ENCODE measurements around the gene MRC1.

Gene MRC1

DNA sequence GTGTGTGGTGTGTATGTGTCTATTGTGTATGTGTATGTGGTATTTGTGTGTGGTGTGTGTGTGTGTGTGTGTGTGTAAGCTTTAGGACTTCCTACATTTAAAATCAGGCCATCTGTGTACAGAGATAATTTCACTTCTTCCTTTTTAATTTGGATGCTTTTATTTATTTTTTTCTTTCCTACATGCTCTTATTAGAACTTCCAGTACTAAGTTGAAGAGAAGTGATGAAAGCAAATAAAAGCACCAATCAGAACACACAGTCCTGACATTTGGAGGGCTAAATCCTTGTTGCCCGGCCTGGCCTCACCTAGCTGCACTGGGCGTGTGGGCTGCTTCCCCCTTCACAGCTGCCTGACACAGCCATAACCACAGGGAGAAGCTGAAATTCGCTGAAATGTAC lies 3.8 kb upstream of the MRC1 start:
- no peak overlapping the region for H3K4me3 ChIP-seq (ENCODE audit: low read depth, low read length)
- no peak for DNase-seq (ENCODE audit: low read depth)
- TF ChIP-seq, protein P1, sequence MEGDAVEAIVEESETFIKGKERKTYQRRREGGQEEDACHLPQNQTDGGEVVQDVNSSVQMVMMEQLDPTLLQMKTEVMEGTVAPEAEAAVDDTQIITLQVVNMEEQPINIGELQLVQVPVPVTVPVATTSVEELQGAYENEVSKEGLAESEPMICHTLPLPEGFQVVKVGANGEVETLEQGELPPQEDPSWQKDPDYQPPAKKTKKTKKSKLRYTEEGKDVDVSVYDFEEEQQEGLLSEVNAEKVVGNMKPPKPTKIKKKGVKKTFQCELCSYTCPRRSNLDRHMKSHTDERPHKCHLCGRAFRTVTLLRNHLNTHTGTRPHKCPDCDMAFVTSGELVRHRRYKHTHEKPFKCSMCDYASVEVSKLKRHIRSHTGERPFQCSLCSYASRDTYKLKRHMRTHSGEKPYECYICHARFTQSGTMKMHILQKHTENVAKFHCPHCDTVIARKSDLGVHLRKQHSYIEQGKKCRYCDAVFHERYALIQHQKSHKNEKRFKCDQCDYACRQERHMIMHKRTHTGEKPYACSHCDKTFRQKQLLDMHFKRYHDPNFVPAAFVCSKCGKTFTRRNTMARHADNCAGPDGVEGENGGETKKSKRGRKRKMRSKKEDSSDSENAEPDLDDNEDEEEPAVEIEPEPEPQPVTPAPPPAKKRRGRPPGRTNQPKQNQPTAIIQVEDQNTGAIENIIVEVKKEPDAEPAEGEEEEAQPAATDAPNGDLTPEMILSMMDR (IDR thresholded peaks at IDR 0.05; ENCODE audit: low read depth, low read length, missing control alignments): no peak

DNA sequence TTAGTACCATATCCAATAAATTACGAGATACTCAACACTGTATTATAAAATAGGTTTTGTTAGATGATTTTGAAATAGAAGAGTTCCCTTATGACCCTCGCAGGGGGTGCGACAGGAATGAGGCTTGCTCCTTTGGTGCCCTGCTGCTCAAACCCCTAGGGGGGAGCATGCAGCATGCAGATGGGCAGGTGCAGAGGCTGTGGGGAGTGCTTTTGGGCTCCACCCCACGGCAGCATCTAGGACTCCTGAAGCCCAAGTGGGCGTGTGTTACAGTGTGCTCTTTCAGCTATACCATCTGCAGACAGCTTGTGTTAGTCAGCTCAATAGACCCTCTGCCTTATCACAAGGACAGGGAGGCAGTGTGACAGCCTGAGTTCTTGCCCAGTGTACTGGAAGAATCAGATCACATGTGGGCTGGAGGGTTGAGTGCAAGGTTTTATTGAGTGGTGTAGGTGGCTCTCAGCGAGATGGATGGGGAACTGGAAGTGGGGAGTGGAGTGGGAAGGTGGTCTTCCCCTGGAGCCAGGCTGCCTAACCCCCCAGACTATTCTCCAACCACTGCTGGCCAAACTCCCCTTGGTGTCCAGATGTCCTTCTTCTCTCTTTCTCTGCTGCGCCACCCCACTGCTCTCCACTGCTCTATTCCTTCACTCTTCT lies 3.1 kb upstream of the MRC1 start:
- no peak for DNase-seq (ENCODE audit: low read depth)
- TF ChIP-seq, protein P1 (IDR thresholded peaks at IDR 0.05; ENCODE audit: low read depth, low read length, missing control alignments): peak; percentile 34
- no peak overlapping the region for H3K4me3 ChIP-seq (ENCODE audit: low read depth, low read length)

DNA sequence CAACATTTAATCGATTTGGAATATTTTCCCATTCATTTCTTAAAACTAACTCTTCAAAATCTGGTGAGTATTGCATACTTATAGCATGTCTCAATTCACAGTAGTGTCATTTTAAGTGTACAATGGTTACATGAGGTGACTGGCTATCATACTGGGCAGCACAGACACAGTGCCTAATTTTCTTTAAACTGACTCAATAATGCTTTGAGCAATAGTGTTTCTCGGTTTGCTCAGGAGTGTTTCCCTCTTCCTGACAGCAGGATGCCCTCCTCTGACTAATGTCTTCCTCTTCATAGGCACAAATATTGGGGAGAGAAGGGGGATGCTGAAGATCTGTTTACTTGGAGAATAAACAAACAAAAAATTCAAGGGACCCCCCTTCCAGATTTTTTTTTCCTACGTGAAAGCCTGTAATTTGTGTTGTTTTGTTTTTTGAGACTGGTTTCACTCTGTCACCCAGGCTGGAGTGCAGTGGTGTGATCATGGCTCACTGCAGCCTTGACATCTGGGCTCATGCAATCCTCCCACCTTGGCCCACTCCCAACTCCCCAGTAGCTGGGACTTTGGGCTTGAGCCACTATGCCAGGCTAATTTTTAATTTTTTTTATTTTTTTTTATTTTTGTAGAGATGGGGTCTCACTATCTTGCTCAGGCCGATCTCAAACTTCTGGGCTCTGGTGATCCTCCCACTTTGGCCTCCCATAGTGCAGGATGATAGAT lies 2.2 kb downstream of the MRC1 start:
- no peak overlapping the region for H3K4me3 ChIP-seq (ENCODE audit: low read depth, low read length)
- TF ChIP-seq, protein P1 (IDR thresholded peaks at IDR 0.05; ENCODE audit: low read depth, low read length, missing control alignments): no peak
- DNase-seq (ENCODE audit: low read depth): no peak

DNA sequence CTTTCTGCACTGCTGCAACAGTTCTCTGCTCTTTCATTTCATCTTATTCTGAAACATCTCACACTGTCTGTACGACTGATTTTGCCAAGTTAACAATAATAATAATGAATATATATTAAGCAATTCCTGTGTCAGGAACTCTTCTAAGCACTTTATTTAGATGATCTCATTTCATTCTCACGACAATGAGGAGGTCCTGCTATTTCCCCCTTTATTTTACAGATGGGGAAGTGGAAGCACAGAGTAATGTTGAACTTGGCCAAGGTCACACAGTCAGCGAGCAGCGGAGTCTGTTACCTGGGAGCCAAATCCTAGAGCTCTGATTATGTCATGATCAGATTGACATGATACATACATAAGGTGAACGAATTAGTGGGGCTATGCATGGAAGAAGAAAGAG lies 5.8 kb downstream of the MRC1 start:
- DNase-seq (ENCODE audit: low read depth): no peak
- H3K4me3 ChIP-seq (ENCODE audit: low read depth, low read length): no peak overlapping the region
- TF ChIP-seq, protein P1 (IDR thresholded peaks at IDR 0.05; ENCODE audit: low read depth, low read length, missing control alignments): no peak

DNA sequence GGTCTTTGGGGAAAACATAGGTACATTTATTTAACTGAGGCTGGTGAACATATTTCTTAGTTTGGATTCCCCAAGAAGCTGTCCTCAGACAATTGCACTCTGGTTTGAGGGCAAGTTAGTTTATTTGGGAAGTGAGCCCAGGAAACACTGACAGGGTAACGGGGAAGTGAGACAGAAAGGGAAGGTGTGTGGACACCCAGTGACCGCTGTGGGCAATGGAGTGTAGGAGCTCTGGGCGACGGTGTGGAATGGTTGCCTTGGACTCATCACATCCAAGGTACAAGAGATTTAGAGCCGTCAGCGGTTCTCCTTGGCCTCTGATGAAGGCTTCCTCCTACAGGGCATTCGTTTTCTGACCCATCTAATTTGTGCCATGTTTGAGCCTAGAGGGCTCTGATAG lies 7.1 kb downstream of the MRC1 start:
- DNase-seq (ENCODE audit: low read depth): no peak
- H3K4me3 ChIP-seq (ENCODE audit: low read depth, low read length): no peak overlapping the region

DNA sequence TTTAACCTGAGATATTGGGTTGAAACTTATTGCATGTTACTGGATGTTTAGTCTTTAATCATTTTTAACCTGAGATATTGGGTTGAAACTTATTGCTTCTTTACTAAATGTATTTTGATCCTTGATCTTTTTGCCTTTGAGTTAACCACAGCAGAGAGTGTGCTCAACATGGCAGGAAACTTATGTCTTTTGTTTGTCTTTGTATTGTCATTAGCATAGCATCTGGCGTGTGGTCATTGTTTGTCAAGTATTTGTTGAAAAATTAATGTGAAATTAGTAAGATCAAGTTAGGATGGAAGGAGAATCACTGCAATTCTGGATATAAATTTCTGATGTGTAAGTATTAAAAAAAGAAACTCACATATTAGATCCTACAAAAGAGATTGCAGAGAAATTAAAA lies 8.2 kb downstream of the MRC1 start:
- no peak for DNase-seq (ENCODE audit: low read depth)
- TF ChIP-seq, protein P1 (IDR thresholded peaks at IDR 0.05; ENCODE audit: low read depth, low read length, missing control alignments): no peak

More for the DNA sequence above, 7.1 kb downstream of the MRC1 start:
- TF ChIP-seq, protein P1 (IDR thresholded peaks at IDR 0.05; ENCODE audit: low read depth, low read length, missing control alignments): no peak

More for the DNA sequence above, 8.2 kb downstream of the MRC1 start:
- no peak overlapping the region for H3K4me3 ChIP-seq (ENCODE audit: low read depth, low read length)
